Measurements from ENCODE around the gene ELF2. TPM values are rescaled to one million over a fixed set of nuclear protein-coding genes. Genes with fewer than 3 reads are reported as not detected.

Gene ELF2
- polyA plus RNA-seq, 1 of the 3 experiments (the other 2 are of a cell fraction), result 14.0 TPM

GRCh38 chr4:139017861-139018260, 159.2 kb downstream of the ELF2 start:
- H2AFZ ChIP-seq (ENCODE audit: low read depth), result no peak overlapping the region
- H3K4me1 ChIP-seq (ENCODE audit: control insufficient read depth in 1 of 2, insufficient read depth in 2 of 2, low read depth in 1 of 2, low read length in 1 of 2), result peaks cover 30 to 33% of the 10 kb centered on the region in 2 experiments
- H4K20me1 ChIP-seq (ENCODE audit: insufficient read depth), result peaks cover 49% of the 10 kb centered on the region
- ChIA-PET CTCF (interaction anchor here (3.8 kb wide), 1 partner anchor 12 kb away, joined by 61 read pairs; no protein-coding TSS in a partner anchor), POLR2A (interaction anchor here (0.9 kb wide), 1 partner anchor 13 kb away, joined by 3 read pairs; no protein-coding TSS in a partner anchor)
- TF ChIP-seq USF2 (IDR thresholded peaks at IDR 0.05; ENCODE audit: borderline replicate concordance, low read depth, low read length), result no peak
- 0 out of 2 replicates have a peak, but pooled peaks have one; percentile 9 for TF ChIP-seq PBX3 (IDR thresholded peaks at IDR 0.05)
- WGBS (ENCODE audit: low lambda C conversion rate), result 38% methylated on average over 3 of the region's 3 CpGs
- H3K36me3 ChIP-seq (replicated peaks in 1 of 2; ENCODE audit: control insufficient read depth in 1 of 2, insufficient read depth in 2 of 2, low read length in 1 of 2), result no peaks in the 10 kb centered on the region
- H3K9me3 ChIP-seq, result no peaks in the 10 kb centered on the region
- H3K9me2 ChIP-seq, result no peaks in the 10 kb centered on the region
- H3K27ac ChIP-seq (ENCODE audit: low read depth in 2 of 2, low read length in 1 of 2), result peak overlapping the region; percentile 33 to 84; a peak in 2 of 4 replicates
- peak overlapping the region in 1 of 2 experiments; percentile 2; a peak in 1 of 4 replicates for H3K4me3 ChIP-seq (ENCODE audit: low read depth in 2 of 2, low read length in 1 of 2)
- peaks cover 71% of the 10 kb centered on the region for H3K79me2 ChIP-seq (ENCODE audit: insufficient read depth)
- DNase-seq, result no peak
- no peaks in the 10 kb centered on the region for H3K27me3 ChIP-seq (ENCODE audit: insufficient read depth)
- H3K9ac ChIP-seq, result no peak overlapping the region
- H3F3A ChIP-seq (replicated peaks; ENCODE audit: insufficient read depth), result peaks cover 15% of the 10 kb centered on the region
- peak overlapping the region; percentile 60 for H3K4me2 ChIP-seq

DNA sequence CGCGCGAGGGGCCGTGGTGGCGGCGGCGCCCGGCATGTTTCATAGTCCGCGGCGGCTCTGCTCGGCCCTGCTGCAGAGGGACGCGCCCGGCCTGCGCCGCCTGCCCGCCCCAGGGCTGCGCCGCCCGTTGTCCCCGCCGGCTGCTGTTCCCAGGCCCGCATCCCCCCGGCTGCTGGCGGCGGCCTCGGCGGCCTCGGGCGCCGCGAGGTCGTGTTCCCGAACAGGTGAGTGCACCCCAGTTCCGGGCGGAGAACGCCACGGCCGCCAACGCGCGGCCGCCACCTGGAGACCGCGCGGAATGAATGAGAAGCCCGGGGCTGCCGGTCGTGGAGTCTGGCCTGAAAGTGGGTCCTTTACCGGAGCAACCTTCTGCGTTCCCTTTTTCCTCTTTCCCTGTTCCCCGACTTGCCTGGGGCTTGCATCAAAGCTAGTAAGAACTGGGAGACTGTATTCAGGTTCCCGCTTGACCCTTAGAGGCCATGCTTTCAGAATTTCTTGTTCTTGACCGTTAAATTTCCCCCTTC, 161.0 kb downstream of the ELF2 start:
- no peaks in the 10 kb centered on the region for H3K36me3 ChIP-seq (replicated peaks in 1 of 2; ENCODE audit: control insufficient read depth in 1 of 2, insufficient read depth in 2 of 2, low read length in 1 of 2)
- peak overlapping the region; percentile 75 for H3K9ac ChIP-seq
- H3K9me2 ChIP-seq, result no peaks in the 10 kb centered on the region
- no peak for DNase-seq
- ChIA-PET CTCF (interaction anchor here (1.0 to 1.8 kb wide), 2 partner anchors 15 to 125 kb away, joined by 3 to 9 read pairs; no protein-coding TSS in a partner anchor), POLR2A (interaction anchor here (0.6 kb wide), 2 partner anchors 14 to 1790 kb away, joined by 3 read pairs; no protein-coding TSS in a partner anchor)
- peaks cover 15% of the 10 kb centered on the region for H3F3A ChIP-seq (replicated peaks; ENCODE audit: insufficient read depth)
- peaks cover 30 to 33% of the 10 kb centered on the region in 2 experiments for H3K4me1 ChIP-seq (ENCODE audit: control insufficient read depth in 1 of 2, insufficient read depth in 2 of 2, low read depth in 1 of 2, low read length in 1 of 2)
- H3K27me3 ChIP-seq (ENCODE audit: insufficient read depth), result no peaks in the 10 kb centered on the region
- WGBS (ENCODE audit: low lambda C conversion rate), result 0% methylated on average over 3 of the region's 55 CpGs
- peaks cover 30% of the 10 kb centered on the region for H4K20me1 ChIP-seq (ENCODE audit: insufficient read depth)
- H3K27ac ChIP-seq (ENCODE audit: low read depth in 2 of 2, low read length in 1 of 2), result peak overlapping the region; percentile 90 to 99
- H2AFZ ChIP-seq (ENCODE audit: low read depth), result no peak overlapping the region
- peaks cover 52% of the 10 kb centered on the region for H3K79me2 ChIP-seq (ENCODE audit: insufficient read depth)
- TF ChIP-seq FOSL2 (IDR thresholded peaks at IDR 0.05; ENCODE audit: borderline replicate concordance, low read depth) (no peak), RAD21 (IDR thresholded peaks at IDR 0.05; ENCODE audit: low read length) (no peak), MXI1 (IDR thresholded peaks at IDR 0.05; ENCODE audit: low read depth, low read length) (peak; percentile 73; the same call in 1 of the 2 replicates), GABPA (IDR thresholded peaks at IDR 0.05; ENCODE audit: low read depth) (no peak), JUND (IDR thresholded peaks at IDR 0.05) (no peak), TAF1 (IDR thresholded peaks at IDR 0.05; ENCODE audit: borderline replicate concordance, low read depth, low read length) (no peak)
- H3K4me2 ChIP-seq, result peak overlapping the region; percentile 79
- peak overlapping the region; percentile 73 to 85 for H3K4me3 ChIP-seq (ENCODE audit: low read depth in 2 of 2, low read length in 1 of 2)
- no peaks in the 10 kb centered on the region for H3K9me3 ChIP-seq
